D721Med (cell line): ENCODE measurements around the gene SEBOX.

ENCODE experiments used
- DNase-seq: peaks from one replicate; pipeline ENCODE4 v3.0.0; 2011; ENCODE audit warnings: low spot score; ENCODE audit not compliant: insufficient read length
- FAIRE-seq: peaks from 2 replicates; lab custom pipeline; 2011; peaks lifted over from hg19 to GRCh38; lab: Jason Lieb, UNC
- CTCF ChIP-seq: IDR thresholded peaks from 2 replicates; pipeline ENCODE4 v1.5.1; 2012; ENCODE audit warnings: mild to moderate bottlenecking, control low read depth; ENCODE audit not compliant: insufficient read depth; ENCODE audit errors: missing control alignments

SEBOX gene

GRCh38 chr17:28363186-28363585, 1.8 kb downstream of the SEBOX start:
- no peak for DNase-seq
- no peak for FAIRE-seq
- TF ChIP-seq CTCF, result no peak

DNA sequence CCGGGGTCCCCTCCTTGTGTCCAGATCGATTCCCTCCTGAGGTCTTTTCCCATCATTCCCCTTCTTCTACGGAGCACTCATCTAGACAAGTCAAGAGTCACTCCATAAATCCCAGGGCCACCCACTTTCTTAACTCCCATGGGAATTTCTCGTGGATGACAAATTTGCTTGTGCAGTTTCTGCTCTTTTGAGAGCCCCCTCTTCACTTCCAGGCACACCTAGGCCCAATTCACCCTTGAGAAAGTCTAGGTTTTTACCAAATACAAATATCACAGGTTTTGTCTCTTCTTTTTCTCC, 7.2 kb downstream of the SEBOX start:
- FAIRE-seq (no peak), DNase-seq (no peak)
- TF ChIP-seq CTCF, result no peak

DNA sequence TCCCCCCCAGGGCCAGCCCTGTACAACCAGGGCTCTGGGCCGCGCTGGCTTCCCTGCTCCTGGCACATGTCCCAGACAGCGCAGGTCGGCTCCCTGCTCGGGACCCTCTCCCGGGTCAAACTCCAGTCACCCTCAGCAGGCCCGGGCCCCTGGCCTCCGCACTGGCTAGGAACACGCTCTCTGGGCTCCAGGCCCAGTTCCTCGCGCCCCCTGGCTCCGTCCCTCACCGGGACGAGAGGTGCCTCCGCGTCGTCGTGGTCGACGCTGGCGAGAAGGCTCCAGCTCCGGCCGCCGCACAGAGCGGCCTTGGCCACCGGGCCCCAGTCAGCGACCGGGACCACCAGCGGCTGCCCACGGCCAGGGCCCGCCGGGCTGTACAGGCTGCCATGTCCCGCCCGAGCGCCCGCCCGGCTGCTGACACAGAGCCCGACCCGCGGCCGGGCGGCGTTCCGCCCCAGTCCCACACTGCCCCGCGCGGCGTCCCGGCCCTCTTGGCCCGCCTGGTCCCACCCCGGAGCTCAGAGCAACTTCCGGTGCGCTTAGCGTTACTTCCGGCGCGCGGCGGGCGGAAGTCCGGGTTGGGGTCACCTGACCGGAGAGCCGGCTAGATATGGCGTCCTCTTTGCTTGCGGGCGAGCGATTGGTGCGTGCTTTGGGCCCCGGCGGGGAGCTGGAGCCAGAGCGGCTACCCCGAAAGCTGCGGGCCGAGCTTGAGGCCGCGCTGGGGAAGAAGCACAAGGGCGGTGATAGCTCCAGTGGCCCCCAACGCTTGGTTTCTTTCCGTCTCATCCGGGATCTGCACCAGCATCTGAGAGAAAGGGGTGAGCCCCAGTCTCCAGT, 7.7 kb downstream of the SEBOX start, which contains the start of gene POLDIP2:
TSS of gene POLDIP2 (minus strand) at position 467 of the 840 bp plus-strand sequence. CDS start at position 388, 79 bp downstream.
- TF ChIP-seq CTCF, result no peak
- FAIRE-seq, result no peak
- DNase-seq, result peak; percentile 89

DNA sequence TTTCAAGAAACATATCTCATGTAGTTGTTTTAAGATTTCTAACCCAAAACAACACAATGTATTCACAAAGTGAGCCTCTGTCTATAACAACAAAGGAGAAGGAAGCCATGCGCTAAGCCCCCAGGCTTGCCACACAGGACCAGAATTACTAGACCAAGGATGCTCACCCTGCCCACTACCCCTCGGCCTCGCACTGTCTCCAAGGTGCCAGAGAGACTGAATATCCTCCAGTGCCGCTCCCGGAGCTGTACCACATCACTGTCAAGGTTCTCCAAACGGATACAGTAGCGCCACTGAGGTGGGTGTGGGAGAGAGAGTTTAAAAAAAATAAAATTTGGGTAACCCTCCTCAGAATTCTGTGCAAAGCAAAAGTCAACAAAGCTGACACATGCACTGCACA, 14.7 kb downstream of the SEBOX start:
- DNase-seq (no peak), FAIRE-seq (no peak)
- no peak for TF ChIP-seq CTCF

GRCh38 chr17:28348979-28349378, 16.0 kb downstream of the SEBOX start:
- no peak for FAIRE-seq
- no peak for DNase-seq
- no peak for TF ChIP-seq CTCF

DNA sequence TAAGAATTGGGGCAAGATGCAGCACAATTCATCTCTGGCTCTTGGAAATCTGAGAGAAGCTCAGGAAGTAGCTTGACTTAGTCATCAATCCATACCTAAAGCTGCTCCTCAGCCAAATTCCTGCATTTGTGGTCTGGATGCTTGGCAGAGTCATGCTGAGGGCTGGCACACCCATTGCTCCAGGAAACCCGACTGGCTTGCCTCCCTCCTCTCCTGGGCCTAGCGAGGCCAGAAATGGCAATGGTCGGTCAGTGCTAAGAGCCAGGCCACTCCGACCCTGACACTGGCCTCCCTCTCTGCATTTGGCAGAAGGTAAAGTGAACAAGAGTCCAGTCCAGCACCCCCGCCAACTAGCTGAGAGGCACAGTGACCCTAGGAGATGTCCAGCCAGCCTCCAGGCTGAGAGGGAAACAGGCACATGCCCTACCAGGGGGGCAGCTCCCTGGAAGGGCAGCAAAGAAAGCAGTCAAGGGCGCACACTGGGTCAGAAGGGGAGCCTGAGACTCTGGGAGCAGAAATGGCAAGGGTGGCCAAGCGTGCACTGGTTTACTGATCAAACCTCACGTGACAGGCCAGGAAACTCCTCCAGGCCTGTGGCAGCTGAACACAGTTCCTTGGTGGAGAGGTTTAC, 17.6 kb downstream of the SEBOX start:
- DNase-seq (no peak), FAIRE-seq (no peak)
- no peak for TF ChIP-seq CTCF

DNA sequence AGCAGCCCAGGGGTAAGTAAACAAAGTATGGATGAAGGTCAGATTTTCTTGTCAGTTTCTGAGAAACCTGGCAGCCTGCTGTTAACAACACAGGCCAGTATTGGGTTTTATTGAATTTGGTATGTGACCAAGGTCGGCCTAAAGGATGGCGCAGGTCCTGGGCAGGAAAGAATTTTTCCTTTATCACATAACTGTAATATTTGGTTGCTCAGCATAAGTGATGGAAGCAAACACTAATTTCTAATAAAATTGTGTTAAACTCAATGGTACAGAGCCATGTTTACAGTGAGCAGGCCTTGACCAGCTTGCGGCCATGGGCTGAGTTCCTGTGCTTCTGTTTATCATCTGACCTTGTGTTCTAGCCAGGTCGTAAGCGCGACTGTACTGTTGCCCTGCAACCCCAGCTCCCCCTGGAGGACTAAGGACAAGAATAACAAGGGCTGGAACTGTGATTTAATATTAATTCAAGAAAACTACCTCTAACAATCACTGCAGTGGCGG, 18.2 kb downstream of the SEBOX start:
- TF ChIP-seq CTCF, result peak; percentile 41
- no peak for DNase-seq
- FAIRE-seq, result no peak
